DND-41 (cell line): ENCODE results near the gene ERF.
"Not testable (repeated sequence)": the region's sequence is repeated elsewhere in the genome, so short reads cannot be mapped to it uniquely, and the experiment has no call there.

Source experiments
- ATAC-seq: fragments of 200-7000 bp; cut with Tn5 transposase; 3 replicates; pipeline ENCODE4 v1.9.1; 2021; ENCODE audit warnings: low read depth; ENCODE audit not compliant: insufficient read depth
- DNase-seq: peaks from one replicate; pipeline ENCODE4 v3.0.0-alpha.2; 2020
- H2AFZ ChIP-seq: 2 replicates; pipeline ENCODE4 v1.6.0; 2012; ENCODE audit warnings: low read depth, low read length
- H3K27ac ChIP-seq: 2 replicates; pipeline ENCODE4 v1.5.1; 2012; ENCODE audit warnings: low read length, inconsistent platforms
- H3K27me3 ChIP-seq: fragments of 200-600 bp; sonication (generic); 2 replicates; pipeline ENCODE4 v1.6.0; 2012; ENCODE audit warnings: low read length, mild to moderate bottlenecking, inconsistent platforms; ENCODE audit not compliant: insufficient read depth, poor library complexity
- H3K36me3 ChIP-seq: 2 replicates; pipeline ENCODE4 v1.5.1; 2012; ENCODE audit warnings: low read length, inconsistent platforms; ENCODE audit not compliant: insufficient read depth
- H3K4me1 ChIP-seq: 2 replicates; pipeline ENCODE4 v1.5.1; 2012; ENCODE audit warnings: mild to moderate bottlenecking, low read length; ENCODE audit not compliant: insufficient read depth
- H3K4me2 ChIP-seq: 2 replicates; pipeline ENCODE4 v1.6.0; 2012; ENCODE audit warnings: mild to moderate bottlenecking, moderate library complexity, low read length, inconsistent platforms; ENCODE audit not compliant: insufficient read depth
- H3K4me3 ChIP-seq, 2 experiments: fragments of 200-600 bp in 1 of 2; shearing (Covaris generic) in 1 of 2; 2 replicates each; pipeline ENCODE4 v1.5.1; 2012 to 2016; ENCODE audit warnings: inconsistent platforms in 2 of 2, low read length in 2 of 2, mild to moderate bottlenecking in 2 of 2, low read depth in 1 of 2, moderate library complexity in 1 of 2
- H3K79me2 ChIP-seq: 2 replicates; pipeline ENCODE4 v1.6.0; 2012; ENCODE audit warnings: low read length, inconsistent platforms; ENCODE audit not compliant: insufficient read depth
- H3K9ac ChIP-seq: 2 replicates; pipeline ENCODE4 v1.6.0; 2012; ENCODE audit warnings: low read depth, mild to moderate bottlenecking, inconsistent platforms, low read length, moderate library complexity
- H3K9me3 ChIP-seq: 2 replicates; pipeline ENCODE4 v1.5.1; 2012; ENCODE audit warnings: low read length, moderate library complexity, mild to moderate bottlenecking, inconsistent platforms; ENCODE audit not compliant: insufficient read depth, severe bottlenecking
- H4K20me1 ChIP-seq: 2 replicates; pipeline ENCODE4 v1.6.0; 2012; ENCODE audit warnings: low read length; ENCODE audit not compliant: insufficient read depth
- EZH2 ChIP-seq: IDR thresholded peaks from 3 replicates; pipeline ENCODE4 v1.6.1; 2012; ENCODE audit warnings: borderline replicate concordance, low read depth, mild to moderate bottlenecking, moderate library complexity, low read length, inconsistent platforms; ENCODE audit not compliant: severe bottlenecking
- TF ChIP-seq, protein P1 (sequence below): IDR thresholded peaks from 2 replicates; pipeline ENCODE4 v1.5.1; 2012; ENCODE audit warnings: borderline replicate concordance, low read length, moderate library complexity, mild to moderate bottlenecking; ENCODE audit not compliant: poor library complexity, severe bottlenecking; ENCODE audit errors: extremely low read depth

Gene ERF

DNA sequence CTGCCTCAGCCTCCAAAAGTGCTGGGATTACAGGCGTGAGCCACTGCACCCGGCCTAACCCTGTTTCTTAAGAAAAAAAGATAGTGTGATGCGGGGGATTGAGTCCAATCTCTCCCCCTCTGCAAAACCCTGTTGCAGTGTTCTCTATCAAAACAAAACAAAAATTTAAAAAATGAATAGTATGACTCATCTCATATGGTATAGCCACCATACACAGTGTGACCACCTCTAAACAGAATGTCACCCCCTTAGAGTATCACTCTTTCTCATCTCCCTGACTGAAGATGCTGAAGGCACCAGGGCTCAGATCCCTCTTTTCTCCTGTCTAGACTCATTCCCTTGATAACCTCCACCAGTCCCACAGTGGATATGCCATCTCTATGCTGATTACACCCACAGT is 6.8 kb upstream of the ERF start:
- Histone ChIP-seq H3K9me3 (no peaks in the 10 kb centered on the region), H3K4me1 (no peaks in the 10 kb centered on the region), H3K27me3 (no peaks in the 10 kb centered on the region), H3K79me2 (no peaks in the 10 kb centered on the region), H4K20me1 (no peaks in the 10 kb centered on the region), H2AFZ (no peak overlapping the region), H3K27ac (no peak overlapping the region), H3K36me3 (no peaks in the 10 kb centered on the region), H3K4me3 (no peak overlapping the region), H3K4me2 (no peak overlapping the region), H3K9ac (no peak overlapping the region)
- DNase-seq: no peak
- TF ChIP-seq, protein P1, sequence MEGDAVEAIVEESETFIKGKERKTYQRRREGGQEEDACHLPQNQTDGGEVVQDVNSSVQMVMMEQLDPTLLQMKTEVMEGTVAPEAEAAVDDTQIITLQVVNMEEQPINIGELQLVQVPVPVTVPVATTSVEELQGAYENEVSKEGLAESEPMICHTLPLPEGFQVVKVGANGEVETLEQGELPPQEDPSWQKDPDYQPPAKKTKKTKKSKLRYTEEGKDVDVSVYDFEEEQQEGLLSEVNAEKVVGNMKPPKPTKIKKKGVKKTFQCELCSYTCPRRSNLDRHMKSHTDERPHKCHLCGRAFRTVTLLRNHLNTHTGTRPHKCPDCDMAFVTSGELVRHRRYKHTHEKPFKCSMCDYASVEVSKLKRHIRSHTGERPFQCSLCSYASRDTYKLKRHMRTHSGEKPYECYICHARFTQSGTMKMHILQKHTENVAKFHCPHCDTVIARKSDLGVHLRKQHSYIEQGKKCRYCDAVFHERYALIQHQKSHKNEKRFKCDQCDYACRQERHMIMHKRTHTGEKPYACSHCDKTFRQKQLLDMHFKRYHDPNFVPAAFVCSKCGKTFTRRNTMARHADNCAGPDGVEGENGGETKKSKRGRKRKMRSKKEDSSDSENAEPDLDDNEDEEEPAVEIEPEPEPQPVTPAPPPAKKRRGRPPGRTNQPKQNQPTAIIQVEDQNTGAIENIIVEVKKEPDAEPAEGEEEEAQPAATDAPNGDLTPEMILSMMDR: no peak
- no peak for ATAC-seq

DNA sequence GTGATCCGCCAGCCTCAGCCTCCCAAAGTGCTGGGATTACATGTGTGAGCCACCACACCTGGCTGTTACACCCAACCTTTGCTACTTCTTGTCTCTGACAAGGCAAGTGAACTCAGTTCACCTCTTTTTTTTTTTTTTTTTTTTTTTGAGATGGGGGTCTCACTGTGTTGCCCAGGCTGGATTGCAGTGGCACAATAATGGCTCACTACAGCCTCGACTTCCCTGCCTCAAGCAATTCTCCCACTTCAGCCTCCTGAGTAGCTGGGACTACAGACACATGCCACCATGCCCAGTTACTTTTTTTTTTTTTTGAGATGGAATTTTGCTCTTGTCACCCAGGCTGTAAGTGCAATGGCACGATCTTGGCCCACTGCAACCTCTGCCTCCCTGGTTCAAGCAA is 2.9 kb upstream of the ERF start:
- H3K36me3 ChIP-seq, H3K9ac ChIP-seq, ATAC-seq: not testable (repeated sequence)

DNA sequence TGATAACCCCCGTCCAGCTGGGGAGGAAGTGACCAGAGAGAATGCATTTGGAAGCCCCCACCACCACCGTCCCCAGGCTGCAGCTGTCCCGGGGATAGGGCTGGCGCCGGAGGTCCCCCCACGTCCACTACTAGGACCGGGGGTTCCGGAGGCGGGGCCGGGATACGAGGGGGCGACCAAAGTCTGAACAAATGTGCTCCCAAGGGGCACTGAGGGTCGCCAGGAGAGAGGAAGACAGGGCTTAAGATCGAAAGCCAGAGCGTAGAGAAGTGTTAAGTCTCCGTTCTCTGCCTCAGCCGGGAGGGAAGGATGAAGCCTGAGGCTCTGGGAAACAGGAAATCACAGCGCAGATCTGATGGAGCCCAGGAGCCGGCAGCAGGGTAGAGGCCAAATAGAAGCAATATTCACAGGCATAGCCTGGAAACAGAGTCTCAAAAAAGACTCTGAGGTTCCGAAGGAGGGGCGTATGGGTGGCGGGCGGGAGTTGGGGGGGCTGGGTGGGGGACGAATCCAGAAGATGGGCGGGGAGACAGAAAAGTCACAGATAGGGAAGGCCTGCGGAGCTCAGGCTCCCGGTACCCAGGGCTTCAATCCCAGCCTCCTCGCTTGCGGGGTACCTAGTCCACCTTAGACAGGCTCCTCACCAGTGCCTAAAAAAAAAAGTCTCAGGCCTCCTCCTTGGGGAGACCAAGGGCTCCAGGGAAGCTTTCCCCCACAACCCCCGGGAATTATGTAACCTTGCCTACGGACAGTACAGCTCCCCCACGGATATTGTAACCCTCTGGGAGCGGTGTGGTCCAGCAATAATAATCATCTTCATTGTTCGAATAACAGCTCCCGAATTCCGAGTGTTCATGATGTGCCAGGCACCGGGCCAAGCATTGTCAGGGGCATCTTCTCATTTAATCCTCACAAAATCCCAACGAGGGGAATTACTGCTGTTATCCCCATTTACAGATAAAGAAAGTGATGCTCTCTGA is 1.1 kb upstream of the ERF start:
- no peak for DNase-seq
- peaks cover 16% of the 10 kb centered on the region for H4K20me1 ChIP-seq
- ATAC-seq: no peak
- peak overlapping the region; percentile 90 for H3K4me2 ChIP-seq
- peak overlapping the region; percentile 98 for H3K9ac ChIP-seq
- no peak for TF ChIP-seq EZH2
- TF ChIP-seq, protein P1: no peak
- H3K79me2 ChIP-seq: peaks cover 34% of the 10 kb centered on the region
- H3K27me3 ChIP-seq: no peaks in the 10 kb centered on the region
- peak overlapping the region; percentile 75 for H2AFZ ChIP-seq
- no peaks in the 10 kb centered on the region for H3K9me3 ChIP-seq
- peaks cover 28% of the 10 kb centered on the region for H3K4me1 ChIP-seq
- H3K36me3 ChIP-seq: peaks cover 4% of the 10 kb centered on the region; the same call in 1 of the 2 replicates
- peak overlapping the region; percentile 68; the same call in 1 of the 2 replicates for H3K27ac ChIP-seq
- peak overlapping the region; percentile 43 to 98; a peak in 3 of 4 replicates for H3K4me3 ChIP-seq

More for the DNA sequence above, 2.9 kb upstream of the ERF start:
- Histone ChIP-seq H3K79me2 (peaks cover 17% of the 10 kb centered on the region), H3K4me1 (peaks cover 14% of the 10 kb centered on the region)
- H3K4me2 ChIP-seq, H3K9me3 ChIP-seq, H3K27ac ChIP-seq, H3K4me3 ChIP-seq, H2AFZ ChIP-seq, H4K20me1 ChIP-seq, H3K27me3 ChIP-seq, DNase-seq: not testable (repeated sequence)

DNA sequence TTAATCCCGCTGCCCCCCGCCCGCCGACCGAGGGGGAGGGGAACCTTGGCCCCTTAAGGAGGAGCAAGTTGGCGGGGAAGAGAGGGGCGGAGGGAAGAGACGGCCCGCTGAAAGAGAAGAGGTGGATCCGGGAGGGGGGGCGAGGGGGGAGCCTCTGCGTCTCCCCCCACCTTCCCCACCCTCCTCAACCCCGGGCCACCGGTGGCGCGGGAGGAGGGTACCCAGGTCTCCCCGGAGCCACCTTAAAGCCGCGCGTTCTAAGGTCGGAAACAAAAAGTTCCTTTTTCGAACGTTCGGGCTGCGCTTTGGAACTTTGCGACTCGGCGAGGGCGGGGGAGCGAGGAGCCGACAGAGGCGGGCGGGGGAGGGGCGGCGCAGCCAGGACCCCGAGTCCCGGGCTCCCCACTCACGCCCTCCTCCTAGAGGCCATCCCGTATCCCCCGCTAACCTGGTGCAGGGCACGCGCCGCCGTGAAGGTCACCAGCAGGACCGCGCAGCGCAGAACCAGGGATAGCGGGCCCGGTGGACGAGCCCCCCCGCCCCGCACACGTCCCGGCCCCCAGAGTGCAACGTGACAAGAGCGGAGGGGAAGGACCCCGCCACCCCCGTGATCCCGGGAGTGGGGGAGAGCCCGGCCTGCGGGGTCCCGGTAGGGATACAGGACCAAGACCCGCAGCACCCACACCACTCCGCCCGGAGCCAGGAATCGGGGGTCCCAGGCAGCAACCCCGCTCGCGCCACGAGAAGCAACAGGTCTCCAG is 659 bp downstream of the ERF start:
- Histone ChIP-seq H3K4me2 (peak overlapping the region; percentile 90), H3K27me3 (no peaks in the 10 kb centered on the region), H4K20me1 (peaks cover 31% of the 10 kb centered on the region), H3K4me1 (peaks cover 28% of the 10 kb centered on the region), H3K9me3 (no peaks in the 10 kb centered on the region), H2AFZ (peak overlapping the region; percentile 80), H3K79me2 (peaks cover 50% of the 10 kb centered on the region), H3K9ac (peak overlapping the region; percentile 98), H3K27ac (peak overlapping the region; percentile 98), H3K36me3 (peaks cover 21% of the 10 kb centered on the region), H3K4me3 (peak overlapping the region; percentile 90 to 98)
- ATAC-seq: peak; percentile 51
- TF ChIP-seq EZH2: no peak
- TF ChIP-seq, protein P1: peak; percentile 4
- peak; percentile 83 for DNase-seq
